Thoracic aorta (tissue), 2 donors: ENCODE data around the gene KRTAP5-5. TPM values are rescaled to one million over a fixed set of nuclear protein-coding genes. Genes with fewer than 3 reads are reported as not detected.

Experiments used
- ATAC-seq: fragments of 150-250 bp; one replicate; pipeline ENCODE4 v1.8.0; 2017; ENCODE audit warnings: low read depth; ENCODE audit not compliant: insufficient number of reproducible peaks, low FRiP score
- DNase-seq: peaks from one replicate; pipeline ENCODE4 v3.0.0-alpha.2; 2020; ENCODE audit warnings: low spot score
- H3K27ac ChIP-seq, 2 donors: fragments of 200-600 bp; sonication (generic); 1 replicate in 1 of 2; 2 replicates in 1 of 2; pipeline ENCODE4 v1.5.1; 2016; ENCODE audit warnings: mild to moderate bottlenecking in 2 of 2, moderate library complexity in 2 of 2
- H3K27me3 ChIP-seq: fragments of 200-600 bp; sonication (generic); replicated peaks from 2 replicates; pipeline ENCODE4 v1.6.0; 2016; ENCODE audit warnings: mild to moderate bottlenecking; ENCODE audit not compliant: insufficient read depth
- H3K36me3 ChIP-seq: fragments of 200-600 bp; sonication (generic); one replicate; pipeline ENCODE4 v1.5.1; 2016
- H3K4me1 ChIP-seq, 2 donors: fragments of 200-600 bp; sonication (generic); 1 replicate in 1 of 2; 2 replicates in 1 of 2; pipeline versions ENCODE4 v1.5.1 to v1.6.0; 2016; ENCODE audit warnings: low read depth in 2 of 2, mild to moderate bottlenecking in 1 of 2; ENCODE audit not compliant: control insufficient read depth in 1 of 2
- H3K4me3 ChIP-seq: fragments of 200-600 bp; sonication (generic); 2 replicates; pipeline ENCODE4 v1.5.1; 2016; ENCODE audit warnings: mild to moderate bottlenecking
- H3K9me3 ChIP-seq: fragments of 200-600 bp; sonication (generic); 2 replicates; pipeline ENCODE4 v1.5.1; 2016
- CTCF ChIP-seq: fragments of 200-600 bp; sonication (generic); IDR thresholded peaks from one replicate; pipeline ENCODE4 v1.5.1; 2019; ENCODE audit warnings: antibody characterized with exemption
- total RNA-seq, 2 donors: library from RNA; depleted of rRNA; stranded (reverse); fragments of >200 nt; gene quantifications; one replicate each; pipeline versions ENCODE4 v1.1.0 to v1.2.3, GENCODE V29; 2016

Gene KRTAP5-5
- total RNA-seq, 2 donors from 2014 or later: not detected

DNA sequence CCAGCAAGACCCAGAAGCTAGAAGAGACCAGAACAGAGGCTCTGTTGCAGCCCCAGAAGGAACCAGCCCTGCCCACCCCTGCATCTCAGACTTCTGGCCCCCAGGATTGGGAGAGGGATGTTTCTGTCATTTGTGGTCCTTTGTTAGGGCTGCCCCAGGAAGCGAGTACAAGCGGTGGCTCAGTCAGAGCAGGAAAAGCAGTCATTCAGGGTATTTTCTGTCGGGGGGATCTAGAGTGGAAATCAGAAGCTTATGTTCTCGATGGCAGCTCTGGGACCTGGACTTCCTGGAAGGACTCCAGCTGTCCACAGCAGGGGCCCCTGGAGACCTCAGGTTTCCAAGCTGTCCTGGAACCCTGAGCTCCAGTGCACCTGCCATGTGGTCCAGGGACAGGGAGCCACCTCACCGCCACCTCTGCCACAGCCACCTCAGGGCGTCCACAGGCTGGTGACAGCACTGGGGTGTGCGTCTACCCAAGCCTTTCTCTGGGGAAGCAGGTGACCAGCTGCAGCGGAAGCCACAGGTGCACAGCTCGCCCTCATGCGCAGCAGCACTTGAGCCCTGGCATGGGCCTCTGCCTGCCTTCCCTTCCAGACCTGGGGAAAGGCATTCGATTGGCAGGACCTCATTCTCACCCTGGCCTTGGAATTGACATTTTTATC lies 2.6 kb downstream of the KRTAP5-5 start:
- DNase-seq (no peak), ATAC-seq (no peak)
- no peak for TF ChIP-seq CTCF

DNA sequence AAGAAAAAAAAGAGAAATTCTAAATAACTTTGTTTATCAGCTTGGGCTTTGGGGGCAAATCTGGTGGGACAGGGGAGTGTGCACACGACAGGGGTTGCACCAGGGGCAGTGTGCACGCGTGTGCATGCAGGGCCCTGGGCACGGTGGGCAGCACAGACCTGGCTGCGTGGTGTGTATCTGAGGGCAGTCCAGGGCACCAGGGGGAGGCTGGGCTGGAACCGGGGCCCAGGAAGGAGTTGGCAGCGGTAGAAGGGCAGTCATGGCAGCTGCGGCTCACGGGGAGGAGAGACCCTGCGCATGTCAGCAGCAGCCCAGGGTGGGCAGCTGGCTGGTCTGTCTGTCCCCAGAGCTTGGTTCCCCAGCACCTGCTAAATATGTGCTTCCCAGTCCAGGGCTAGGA lies 4.3 kb downstream of the KRTAP5-5 start:
- Histone ChIP-seq H3K4me1 (no peaks in the 10 kb centered on the region), H3K27ac (no peak overlapping the region), H3K9me3 (no peaks in the 10 kb centered on the region), H3K4me3 (no peak overlapping the region), H3K27me3 (peaks cover 7% of the 10 kb centered on the region), H3K36me3 (no peaks in the 10 kb centered on the region)
- no peak for DNase-seq
- no peak for TF ChIP-seq CTCF
- no peak for ATAC-seq

More for the DNA sequence above, 2.6 kb downstream of the KRTAP5-5 start:
- no peak overlapping the region for H3K27ac ChIP-seq
- no peaks in the 10 kb centered on the region for H3K9me3 ChIP-seq
- no peaks in the 10 kb centered on the region for H3K4me1 ChIP-seq
- H3K4me3 ChIP-seq: no peak overlapping the region
- peaks cover 7% of the 10 kb centered on the region for H3K27me3 ChIP-seq
- no peaks in the 10 kb centered on the region for H3K36me3 ChIP-seq

- Histone ChIP-seq H3K4me1 (no peaks in the 10 kb centered on the region), H3K4me3 (no peak overlapping the region), H3K27ac (no peak overlapping the region), H3K27me3 (no peaks in the 10 kb centered on the region), H3K36me3 (no peaks in the 10 kb centered on the region), H3K9me3 (no peaks in the 10 kb centered on the region)
- no peak for ATAC-seq
- TF ChIP-seq CTCF: no peak
- DNase-seq: no peak
Measured at GRCh38 chr11:1636291-1636950, 6.8 kb downstream of the KRTAP5-5 start.

GRCh38 chr11:1637628-1638027 lies 8.1 kb downstream of the KRTAP5-5 start:
- no peaks in the 10 kb centered on the region for H3K9me3 ChIP-seq
- H3K36me3 ChIP-seq: no peaks in the 10 kb centered on the region
- no peak for TF ChIP-seq CTCF
- DNase-seq: no peak
- H3K27me3 ChIP-seq: no peaks in the 10 kb centered on the region
- no peak overlapping the region for H3K4me3 ChIP-seq
- ATAC-seq: no peak
- no peaks in the 10 kb centered on the region for H3K4me1 ChIP-seq
- no peak overlapping the region for H3K27ac ChIP-seq

DNA sequence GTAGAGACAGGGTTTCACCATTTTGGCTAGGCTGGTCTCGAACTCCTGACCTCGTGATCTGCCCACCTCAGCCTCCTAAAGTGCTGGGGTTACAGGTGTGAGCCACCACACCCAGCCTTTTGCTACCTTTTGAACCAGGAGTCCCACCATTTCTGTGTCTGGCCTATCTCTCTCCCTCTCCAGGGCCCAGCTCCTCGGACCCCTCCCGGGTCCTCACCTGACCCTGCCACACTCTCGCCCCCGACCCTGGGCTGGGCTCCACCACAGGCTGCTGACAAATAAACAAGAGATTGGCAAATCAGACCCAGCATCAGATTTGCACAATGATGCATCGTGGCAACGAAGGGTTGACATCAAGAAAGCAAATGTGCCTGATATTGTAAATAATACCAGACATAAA lies 8.8 kb downstream of the KRTAP5-5 start:
- Histone ChIP-seq H3K27me3 (no peaks in the 10 kb centered on the region), H3K4me3 (no peak overlapping the region), H3K4me1 (no peaks in the 10 kb centered on the region), H3K27ac (no peak overlapping the region), H3K36me3 (no peaks in the 10 kb centered on the region), H3K9me3 (no peaks in the 10 kb centered on the region)
- ATAC-seq: no peak
- no peak for TF ChIP-seq CTCF
- DNase-seq: no peak
